MM.1S (cell line): ENCODE data around the gene SLAIN2.

Source experiments
- EZH2 ChIP-seq: fragments of 300-600 bp; sonication (generic); optimal IDR thresholded peaks from 2 replicates; pipeline ENCODE3; 2017; ENCODE audit warnings: low read depth, mild to moderate bottlenecking, antibody characterized with exemption, low read length, mixed read lengths
- TF ChIP-seq, protein P1 (sequence below): fragments of 300-600 bp; sonication (generic); IDR thresholded peaks from 2 replicates; pipeline ENCODE4 v1.5.1; 2016; ENCODE audit warnings: antibody characterized with exemption, low read length, mixed read lengths

GRCh38 chr4:48445704-48446103 lies 104.4 kb downstream of the SLAIN2 start:
- TF ChIP-seq, protein P1, sequence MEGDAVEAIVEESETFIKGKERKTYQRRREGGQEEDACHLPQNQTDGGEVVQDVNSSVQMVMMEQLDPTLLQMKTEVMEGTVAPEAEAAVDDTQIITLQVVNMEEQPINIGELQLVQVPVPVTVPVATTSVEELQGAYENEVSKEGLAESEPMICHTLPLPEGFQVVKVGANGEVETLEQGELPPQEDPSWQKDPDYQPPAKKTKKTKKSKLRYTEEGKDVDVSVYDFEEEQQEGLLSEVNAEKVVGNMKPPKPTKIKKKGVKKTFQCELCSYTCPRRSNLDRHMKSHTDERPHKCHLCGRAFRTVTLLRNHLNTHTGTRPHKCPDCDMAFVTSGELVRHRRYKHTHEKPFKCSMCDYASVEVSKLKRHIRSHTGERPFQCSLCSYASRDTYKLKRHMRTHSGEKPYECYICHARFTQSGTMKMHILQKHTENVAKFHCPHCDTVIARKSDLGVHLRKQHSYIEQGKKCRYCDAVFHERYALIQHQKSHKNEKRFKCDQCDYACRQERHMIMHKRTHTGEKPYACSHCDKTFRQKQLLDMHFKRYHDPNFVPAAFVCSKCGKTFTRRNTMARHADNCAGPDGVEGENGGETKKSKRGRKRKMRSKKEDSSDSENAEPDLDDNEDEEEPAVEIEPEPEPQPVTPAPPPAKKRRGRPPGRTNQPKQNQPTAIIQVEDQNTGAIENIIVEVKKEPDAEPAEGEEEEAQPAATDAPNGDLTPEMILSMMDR, result no peak
- TF ChIP-seq EZH2, result no peak
